Measurements from ENCODE around the gene ZNRF3. TPM values are rescaled to one million over a fixed set of nuclear protein-coding genes. Genes with fewer than 3 reads are reported as not detected.
"Not testable (repeated sequence)": the region's sequence is repeated elsewhere in the genome, so short reads cannot be mapped to it uniquely, and the experiment has no call there.

Gene ZNRF3
- 4.8 TPM for total RNA-seq
- long read RNA-seq, full-length matches to known transcripts = 3 of 18 reads
- long read RNA-seq, partial matches to known transcripts = 10 of 18 reads
- long read RNA-seq, other reads (novel, unspliced or antisense) = 5 of 18 reads

GRCh38 chr22:28882878-28883656, at the start of gene ZNRF3:
ZNRF3 (plus strand) TSS chr22:28883572; CDS start chr22:28883767, 195 bp downstream.
- intact Hi-C loops (cut with DNase I) = loop anchor here (10.0 kb wide), 1 partner anchor 152 kb away; no protein-coding TSS in a partner anchor

GRCh38 chr22:28835630-28836189, 47.7 kb upstream of the ZNRF3 start:
- no peak for DNase-seq (ENCODE audit: low spot score)
- intact Hi-C loops (cut with DNase I) = no loop called here

More at GRCh38 chr22:28882878-28883656, at the start of gene ZNRF3:
- peak; percentile 97 for DNase-seq (ENCODE audit: low spot score)

- intact Hi-C loops (cut with DNase I) = no loop called here
- DNase-seq (ENCODE audit: low spot score) = no peak
Observed at GRCh38 chr22:28837640-28838039, 45.7 kb upstream of the ZNRF3 start.

- intact Hi-C loops (cut with DNase I) = no loop called here
- DNase-seq (ENCODE audit: low spot score) = no peak
Observed at GRCh38 chr22:28838971-28839370, 44.4 kb upstream of the ZNRF3 start.

GRCh38 chr22:28841111-28841510, 42.3 kb upstream of the ZNRF3 start:
- intact Hi-C loops (cut with DNase I) = no loop called here
- DNase-seq (ENCODE audit: low spot score) = no peak

GRCh38 chr22:28843633-28844032, 39.7 kb upstream of the ZNRF3 start:
- DNase-seq (ENCODE audit: low spot score) = no peak
- intact Hi-C loops (cut with DNase I) = no loop called here

GRCh38 chr22:28844277-28844676, 39.1 kb upstream of the ZNRF3 start:
- DNase-seq (ENCODE audit: low spot score); intact Hi-C loops (cut with DNase I): not testable (repeated sequence)

GRCh38 chr22:28846994-28847393, 36.4 kb upstream of the ZNRF3 start:
- no peak for DNase-seq (ENCODE audit: low spot score)
- intact Hi-C loops (cut with DNase I) = no loop called here

GRCh38 chr22:28855355-28856094, 27.8 kb upstream of the ZNRF3 start:
- no peak for DNase-seq (ENCODE audit: low spot score)
- intact Hi-C loops (cut with DNase I) = loop anchor here (1.0 to 5.0 kb wide), 3 partner anchors 185 to 392 kb away; no protein-coding TSS in a partner anchor

GRCh38 chr22:28856095-28856455, 27.3 kb upstream of the ZNRF3 start:
- intact Hi-C loops (cut with DNase I) = loop anchor here (5.0 kb wide), 1 partner anchor 391 kb away; no protein-coding TSS in a partner anchor
- DNase-seq (ENCODE audit: low spot score) = no peak

GRCh38 chr22:28857288-28857687, 26.1 kb upstream of the ZNRF3 start:
- DNase-seq (ENCODE audit: low spot score) = no peak
- intact Hi-C loops (cut with DNase I) = loop anchor here (5.0 kb wide), 1 partner anchor 390 kb away; no protein-coding TSS in a partner anchor

GRCh38 chr22:28864878-28865596, 18.3 kb upstream of the ZNRF3 start:
- intact Hi-C loops (cut with DNase I) = no loop called here
- DNase-seq (ENCODE audit: low spot score) = no peak

GRCh38 chr22:28867191-28867590, 16.2 kb upstream of the ZNRF3 start:
- intact Hi-C loops (cut with DNase I) = no loop called here
- DNase-seq (ENCODE audit: low spot score) = no peak

- intact Hi-C loops (cut with DNase I); DNase-seq (ENCODE audit: low spot score): not testable (repeated sequence)
Observed at GRCh38 chr22:28868389-28868788, 15.0 kb upstream of the ZNRF3 start.

- no peak for DNase-seq (ENCODE audit: low spot score)
- intact Hi-C loops (cut with DNase I) = no loop called here
Observed at GRCh38 chr22:28869736-28870135, 13.6 kb upstream of the ZNRF3 start.

- intact Hi-C loops (cut with DNase I) = no loop called here
- DNase-seq (ENCODE audit: low spot score) = no peak
Observed at GRCh38 chr22:28873183-28873963, 10.0 kb upstream of the ZNRF3 start.

GRCh38 chr22:28874061-28874460, 9.3 kb upstream of the ZNRF3 start:
- no peak for DNase-seq (ENCODE audit: low spot score)
- intact Hi-C loops (cut with DNase I) = no loop called here

GRCh38 chr22:28874811-28875320, 8.5 kb upstream of the ZNRF3 start:
- DNase-seq (ENCODE audit: low spot score) = no peak
- intact Hi-C loops (cut with DNase I) = no loop called here

- no peak for DNase-seq (ENCODE audit: low spot score)
- intact Hi-C loops (cut with DNase I) = loop anchor here (10.0 kb wide), 1 partner anchor 152 kb away; no protein-coding TSS in a partner anchor
Observed at GRCh38 chr22:28882545-28882877, 861 bp upstream of the ZNRF3 start.
